Progenitor cell of endocrine pancreas (in vitro differentiated cells): Measurements from ENCODE around the gene ESPNL. TPM values are rescaled to one million over a fixed set of nuclear protein-coding genes. Genes with fewer than 3 reads are reported as not detected.
A peak's percentile ranks its signal among the peaks of the same experiment; 100 is the strongest.

ENCODE experiments used
- DNase-seq: peaks from one replicate; pipeline ENCODE4 v3.0.0; 2021; ENCODE audit warnings: low spot score; ENCODE audit not compliant: unreplicated experiment
- H3K27ac Mint-ChIP-seq: 2 replicates; pipeline ENCODE4 v1.8.0; 2021; ENCODE audit warnings: mild to moderate bottlenecking, moderate library complexity, mixed read lengths
- H3K27me3 Mint-ChIP-seq: 2 replicates; pipeline ENCODE4 v1.8.0; 2021; ENCODE audit warnings: mixed read lengths
- H3K36me3 Mint-ChIP-seq: 2 replicates; pipeline ENCODE4 v1.8.0; 2022; ENCODE audit warnings: mixed read lengths; ENCODE audit not compliant: insufficient read depth
- H3K4me1 Mint-ChIP-seq: 2 replicates; pipeline ENCODE4 v1.8.0; 2021; ENCODE audit warnings: low read depth, mixed read lengths
- H3K4me3 Mint-ChIP-seq: 2 replicates; pipeline ENCODE4 v1.8.0; 2021; ENCODE audit warnings: low read depth, mild to moderate bottlenecking, moderate library complexity, mixed read lengths
- H3K9me3 Mint-ChIP-seq: 2 replicates; pipeline ENCODE4 v1.8.0; 2021; ENCODE audit warnings: low read depth, mixed read lengths
- CTCF ChIP-seq: fragments of 200-600 bp; sonication (generic); IDR thresholded peaks from one replicate; pipeline ENCODE4 v1.5.0; 2021; ENCODE audit warnings: antibody characterized with exemption, mild to moderate bottlenecking; ENCODE audit not compliant: unreplicated experiment
- total RNA-seq: library from RNA; stranded (reverse); gene quantifications from 2 replicates; pipeline ENCODE4 v1.2.1, GENCODE V29; 2021

ESPNL gene
- total RNA-seq, 1 donor from 2014 or later, result 0.31 TPM

GRCh38 chr2:238104226-238104690 lies 4.1 kb downstream of the ESPNL start:
- TF ChIP-seq CTCF, result no peak
- H3K4me1 Mint-ChIP-seq, result peaks cover 1% of the 10 kb centered on the region
- DNase-seq, result no peak
- H3K9me3 Mint-ChIP-seq, result no peaks in the 10 kb centered on the region
- no peaks in the 10 kb centered on the region for H3K36me3 Mint-ChIP-seq
- no peak overlapping the region for H3K4me3 Mint-ChIP-seq
- no peak overlapping the region for H3K27ac Mint-ChIP-seq
- no peaks in the 10 kb centered on the region for H3K27me3 Mint-ChIP-seq

GRCh38 chr2:238104691-238105371 lies 4.7 kb downstream of the ESPNL start:
- no peak overlapping the region for H3K27ac Mint-ChIP-seq
- H3K9me3 Mint-ChIP-seq, result no peaks in the 10 kb centered on the region
- no peak for DNase-seq
- H3K4me1 Mint-ChIP-seq, result peaks cover 1% of the 10 kb centered on the region
- no peaks in the 10 kb centered on the region for H3K27me3 Mint-ChIP-seq
- H3K4me3 Mint-ChIP-seq, result no peak overlapping the region
- no peaks in the 10 kb centered on the region for H3K36me3 Mint-ChIP-seq
- no peak for TF ChIP-seq CTCF

- H3K27me3 Mint-ChIP-seq, result no peaks in the 10 kb centered on the region
- peaks cover 1% of the 10 kb centered on the region for H3K4me1 Mint-ChIP-seq
- H3K4me3 Mint-ChIP-seq, result no peak overlapping the region
- no peak for DNase-seq
- no peaks in the 10 kb centered on the region for H3K9me3 Mint-ChIP-seq
- H3K36me3 Mint-ChIP-seq, result no peaks in the 10 kb centered on the region
- H3K27ac Mint-ChIP-seq, result no peak overlapping the region
- TF ChIP-seq CTCF, result no peak
Observed at GRCh38 chr2:238105506-238106338, 5.6 kb downstream of the ESPNL start.

GRCh38 chr2:238106339-238106697 lies 6.2 kb downstream of the ESPNL start:
- no peak for TF ChIP-seq CTCF
- Mint-ChIP-seq H3K4me1 (peaks cover 1% of the 10 kb centered on the region), H3K4me3 (no peak overlapping the region), H3K27me3 (no peaks in the 10 kb centered on the region), H3K36me3 (no peaks in the 10 kb centered on the region), H3K9me3 (no peaks in the 10 kb centered on the region), H3K27ac (no peak overlapping the region)
- DNase-seq, result no peak

- Mint-ChIP-seq H3K9me3 (no peaks in the 10 kb centered on the region), H3K4me1 (peaks cover 1% of the 10 kb centered on the region), H3K36me3 (peaks cover under 1% of the 10 kb centered on the region), H3K27ac (no peak overlapping the region), H3K27me3 (no peaks in the 10 kb centered on the region), H3K4me3 (no peak overlapping the region)
- TF ChIP-seq CTCF, result peak; percentile 28
- DNase-seq, result no peak
Observed at GRCh38 chr2:238106698-238107524, 6.8 kb downstream of the ESPNL start.
